GM19324 (cell line): ENCODE data around the gene PROM1.

Experiments used
- ATAC-seq: cut with Tn5 transposase; IDR thresholded peaks from one replicate; pipeline ENCODE4 v1.9.1; 2021; ENCODE audit warnings: mild to moderate bottlenecking, moderate library complexity; ENCODE audit not compliant: unreplicated experiment, low FRiP score

Gene PROM1

GRCh38 chr4:15958562-15958961 lies 125.3 kb downstream of the PROM1 start:
- ATAC-seq: no peak

- peak; percentile 90 for ATAC-seq
These were observed 127.5 kb downstream of the PROM1 start for GRCh38 chr4:15956179-15956850.

- ATAC-seq: no peak
These were observed 128.2 kb downstream of the PROM1 start for GRCh38 chr4:15955670-15956069.

GRCh38 chr4:15953625-15954024 lies 130.2 kb downstream of the PROM1 start:
- no peak for ATAC-seq

- no peak for ATAC-seq
These were observed 132.0 kb downstream of the PROM1 start for GRCh38 chr4:15951781-15952180.

GRCh38 chr4:15948826-15949225 lies 135.0 kb downstream of the PROM1 start:
- ATAC-seq: no peak

GRCh38 chr4:15947684-15948083 lies 136.1 kb downstream of the PROM1 start:
- ATAC-seq: no peak

- no peak for ATAC-seq
These were observed 138.3 kb downstream of the PROM1 start for GRCh38 chr4:15945516-15945915.

- no peak for ATAC-seq
These were observed 138.9 kb downstream of the PROM1 start for GRCh38 chr4:15944895-15945294.

GRCh38 chr4:15942283-15942682 lies 141.5 kb downstream of the PROM1 start:
- ATAC-seq: no peak

- ATAC-seq: no peak
These were observed 145.2 kb downstream of the PROM1 start, which contains the start of gene FGFBP1 for GRCh38 chr4:15938640-15939039. TSS of gene FGFBP1 (minus strand) at chr4:15938740. CDS start at chr4:15936632, 2,108 bp downstream.

- no peak for ATAC-seq
These were observed 145.6 kb downstream of the PROM1 start for GRCh38 chr4:15938182-15938581.

- no peak for ATAC-seq
These were observed 147.3 kb downstream of the PROM1 start for GRCh38 chr4:15936495-15936894.

GRCh38 chr4:15935504-15936402 lies 148.1 kb downstream of the PROM1 start:
- no peak for ATAC-seq

GRCh38 chr4:15934259-15934658 lies 149.6 kb downstream of the PROM1 start:
- no peak for ATAC-seq

- no peak for ATAC-seq
These were observed 152.2 kb downstream of the PROM1 start for GRCh38 chr4:15931451-15932210.

- ATAC-seq: no peak
These were observed 153.5 kb downstream of the PROM1 start for GRCh38 chr4:15930314-15930713.

- ATAC-seq: no peak
These were observed 154.3 kb downstream of the PROM1 start for GRCh38 chr4:15929540-15929939.

GRCh38 chr4:15928883-15929282 lies 154.9 kb downstream of the PROM1 start:
- ATAC-seq: no peak

- ATAC-seq: no peak
These were observed 157.3 kb downstream of the PROM1 start for GRCh38 chr4:15926486-15926885.

GRCh38 chr4:15925830-15926229 lies 158.0 kb downstream of the PROM1 start:
- no peak for ATAC-seq
